DND-41 (cell line): Measurements from ENCODE around the gene BDNF.

Source experiments
- ATAC-seq: fragments of 200-7000 bp; cut with Tn5 transposase; 3 replicates; pipeline ENCODE4 v1.9.1; 2021; ENCODE audit warnings: low read depth; ENCODE audit not compliant: insufficient read depth
- DNase-seq: peaks from one replicate; pipeline ENCODE4 v3.0.0-alpha.2; 2020
- H2AFZ ChIP-seq: 2 replicates; pipeline ENCODE4 v1.6.0; 2012; ENCODE audit warnings: low read depth, low read length
- H3K27ac ChIP-seq: 2 replicates; pipeline ENCODE4 v1.5.1; 2012; ENCODE audit warnings: low read length, inconsistent platforms
- H3K27me3 ChIP-seq: fragments of 200-600 bp; sonication (generic); 2 replicates; pipeline ENCODE4 v1.6.0; 2012; ENCODE audit warnings: low read length, mild to moderate bottlenecking, inconsistent platforms; ENCODE audit not compliant: insufficient read depth, poor library complexity
- H3K36me3 ChIP-seq: 2 replicates; pipeline ENCODE4 v1.5.1; 2012; ENCODE audit warnings: low read length, inconsistent platforms; ENCODE audit not compliant: insufficient read depth
- H3K4me1 ChIP-seq: 2 replicates; pipeline ENCODE4 v1.5.1; 2012; ENCODE audit warnings: mild to moderate bottlenecking, low read length; ENCODE audit not compliant: insufficient read depth
- H3K4me2 ChIP-seq: 2 replicates; pipeline ENCODE4 v1.6.0; 2012; ENCODE audit warnings: mild to moderate bottlenecking, moderate library complexity, low read length, inconsistent platforms; ENCODE audit not compliant: insufficient read depth
- H3K4me3 ChIP-seq, 2 experiments: fragments of 200-600 bp in 1 of 2; shearing (Covaris generic) in 1 of 2; 2 replicates each; pipeline ENCODE4 v1.5.1; 2012 to 2016; ENCODE audit warnings: inconsistent platforms in 2 of 2, low read length in 2 of 2, mild to moderate bottlenecking in 2 of 2, low read depth in 1 of 2, moderate library complexity in 1 of 2
- H3K79me2 ChIP-seq: 2 replicates; pipeline ENCODE4 v1.6.0; 2012; ENCODE audit warnings: low read length, inconsistent platforms; ENCODE audit not compliant: insufficient read depth
- H3K9ac ChIP-seq: 2 replicates; pipeline ENCODE4 v1.6.0; 2012; ENCODE audit warnings: low read depth, mild to moderate bottlenecking, inconsistent platforms, low read length, moderate library complexity
- H3K9me3 ChIP-seq: 2 replicates; pipeline ENCODE4 v1.5.1; 2012; ENCODE audit warnings: low read length, moderate library complexity, mild to moderate bottlenecking, inconsistent platforms; ENCODE audit not compliant: insufficient read depth, severe bottlenecking
- H4K20me1 ChIP-seq: 2 replicates; pipeline ENCODE4 v1.6.0; 2012; ENCODE audit warnings: low read length; ENCODE audit not compliant: insufficient read depth
- CTCF ChIP-seq: IDR thresholded peaks from 2 replicates; pipeline ENCODE4 v1.5.1; 2012; ENCODE audit warnings: borderline replicate concordance, low read length, moderate library complexity, mild to moderate bottlenecking; ENCODE audit not compliant: poor library complexity, severe bottlenecking; ENCODE audit errors: extremely low read depth
- EZH2 ChIP-seq: IDR thresholded peaks from 3 replicates; pipeline ENCODE4 v1.6.1; 2012; ENCODE audit warnings: borderline replicate concordance, low read depth, mild to moderate bottlenecking, moderate library complexity, low read length, inconsistent platforms; ENCODE audit not compliant: severe bottlenecking

BDNF gene

GRCh38 chr11:27646051-27646818 lies 54.0 kb downstream of the BDNF start:
- Histone ChIP-seq H3K4me2 (no peak overlapping the region), H3K27me3 (no peaks in the 10 kb centered on the region), H3K27ac (no peak overlapping the region), H3K36me3 (no peaks in the 10 kb centered on the region), H3K4me1 (no peaks in the 10 kb centered on the region), H3K4me3 (no peak overlapping the region), H3K9me3 (no peaks in the 10 kb centered on the region), H2AFZ (no peak overlapping the region), H3K9ac (no peak overlapping the region), H3K79me2 (no peaks in the 10 kb centered on the region), H4K20me1 (no peaks in the 10 kb centered on the region)
- no peak for ATAC-seq
- TF ChIP-seq CTCF: no peak
- TF ChIP-seq EZH2: no peak
- no peak for DNase-seq

DNA sequence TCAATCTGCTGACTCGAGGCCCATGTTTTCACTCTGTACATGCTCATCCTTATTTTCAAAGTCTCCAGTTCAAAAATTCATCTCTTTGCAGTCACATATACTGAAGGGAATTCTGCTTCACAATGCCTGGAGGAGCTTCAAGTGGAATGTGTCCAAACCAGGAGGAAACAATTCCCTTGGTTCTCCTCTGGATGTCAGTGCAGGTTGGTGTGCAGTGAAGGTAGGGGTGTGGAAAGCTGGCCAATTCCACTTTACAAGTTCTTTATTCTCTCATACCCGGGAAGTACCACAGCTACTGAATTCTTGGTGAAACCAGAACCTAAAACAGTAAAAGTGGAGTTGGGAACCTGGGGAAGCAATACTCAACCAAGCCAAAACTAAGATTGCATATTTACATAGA lies 57.3 kb downstream of the BDNF start:
- no peaks in the 10 kb centered on the region for H4K20me1 ChIP-seq
- TF ChIP-seq CTCF (no peak), EZH2 (no peak)
- no peaks in the 10 kb centered on the region for H3K9me3 ChIP-seq
- H3K4me2 ChIP-seq: no peak overlapping the region
- H3K36me3 ChIP-seq: no peaks in the 10 kb centered on the region
- no peaks in the 10 kb centered on the region for H3K27me3 ChIP-seq
- H3K4me3 ChIP-seq: no peak overlapping the region
- H3K4me1 ChIP-seq: no peaks in the 10 kb centered on the region
- H3K79me2 ChIP-seq: no peaks in the 10 kb centered on the region
- H3K9ac ChIP-seq: no peak overlapping the region
- no peak for ATAC-seq
- no peak for DNase-seq
- H3K27ac ChIP-seq: no peak overlapping the region
- no peak overlapping the region for H2AFZ ChIP-seq

- DNase-seq: no peak
- no peak overlapping the region for H3K27ac ChIP-seq
Observed at GRCh38 chr11:27640954-27641353, 59.3 kb downstream of the BDNF start.

More at GRCh38 chr11:27640954-27641353, 59.3 kb downstream of the BDNF start:
- H3K9ac ChIP-seq: no peak overlapping the region
- H3K4me3 ChIP-seq: no peak overlapping the region
- H3K4me1 ChIP-seq: no peaks in the 10 kb centered on the region
- no peaks in the 10 kb centered on the region for H3K79me2 ChIP-seq
- H3K27me3 ChIP-seq: no peaks in the 10 kb centered on the region
- no peak overlapping the region for H3K4me2 ChIP-seq
- peaks cover 2% of the 10 kb centered on the region for H3K9me3 ChIP-seq
- H4K20me1 ChIP-seq: no peaks in the 10 kb centered on the region
- ATAC-seq: no peak
- TF ChIP-seq EZH2: no peak
- TF ChIP-seq CTCF: no peak
- no peak overlapping the region for H2AFZ ChIP-seq
- no peaks in the 10 kb centered on the region for H3K36me3 ChIP-seq
